Gastroesophageal sphincter (tissue), 4 donors: ENCODE data around the gene MEPE. TPM values are rescaled to one million over a fixed set of nuclear protein-coding genes. Genes with fewer than 3 reads are reported as not detected.
"Not testable (repeated sequence)": the region's sequence is repeated elsewhere in the genome, so short reads cannot be mapped to it uniquely, and the experiment has no call there.

Experiments used
- ATAC-seq: fragments of 150-250 bp; one replicate; pipeline ENCODE4 v1.9.1; 2016; ENCODE audit warnings: mild to moderate bottlenecking, moderate library complexity
- H3K27ac ChIP-seq, 4 donors: fragments of 200-600 bp; sonication (generic) in 3 of 4; 1 replicate in 3 of 4; 2 replicates in 1 of 4; pipeline ENCODE4 v1.5.1; 2016 to 2019
- H3K27me3 ChIP-seq: fragments of 200-600 bp; sonication (generic); one replicate; pipeline ENCODE4 v1.5.1; 2019
- H3K36me3 ChIP-seq, 2 donors: fragments of 200-600 bp; sonication (generic); one replicate each; pipeline ENCODE4 v1.5.1; 2019; ENCODE audit warnings: control low read depth in 1 of 2
- H3K4me1 ChIP-seq, 3 donors: fragments of 200-600 bp; sonication (generic); 1 replicate in 2 of 3; 2 replicates in 1 of 3; pipeline ENCODE4 v1.5.1; 2016 to 2019; ENCODE audit warnings: control low read depth in 2 of 3
- H3K4me3 ChIP-seq, 2 donors: fragments of 200-600 bp; sonication (generic); one replicate each; pipeline ENCODE4 v1.5.1; 2019; ENCODE audit warnings: mild to moderate bottlenecking in 1 of 2, moderate library complexity in 1 of 2
- H3K9me3 ChIP-seq, 3 donors: fragments of 200-600 bp; sonication (generic); one replicate each; pipeline ENCODE4 v1.5.1; 2017 to 2019; ENCODE audit warnings: control low read depth in 2 of 3
- EP300 ChIP-seq: sonication (generic); formaldehyde crosslinking; IDR thresholded peaks from one replicate; pipeline ENCODE4 v1.6.1; 2017; ENCODE audit warnings: antibody characterized with exemption, mild to moderate bottlenecking
- POLR2A ChIP-seq, 2 donors: fragments of 450-650 bp; IDR thresholded peaks; one replicate each; pipeline ENCODE4 v1.6.1; 2017; ENCODE audit warnings: antibody characterized with exemption in 2 of 2, mild to moderate bottlenecking in 2 of 2, moderate library complexity in 1 of 2
- POLR2AphosphoS5 ChIP-seq: sonication (generic); formaldehyde crosslinking; IDR thresholded peaks from one replicate; pipeline ENCODE4 v1.6.1; 2017; ENCODE audit warnings: antibody characterized with exemption
- WGBS, 2 donors: methylation state at CpG; one replicate each; pipeline ENCODE4 v1.1.5; 2018; ENCODE audit warnings: low coverage in 1 of 2; 5-methylcytosine and 5-hydroxymethylcytosine counted together
- total RNA-seq, 4 donors: library from RNA; depleted of rRNA; stranded (reverse); fragments of >200 nt; gene quantifications; one replicate each; pipeline ENCODE4 v1.1.0, GENCODE V29; 2016
- TF ChIP-seq, protein P1 (sequence below), 4 experiments: fragments of 200-600 bp in 2 of 4; fragments of 450-650 bp in 2 of 4; sonication (generic) in 1 of 4; IDR thresholded peaks; one replicate each; pipeline ENCODE4 v1.5.1; 2017 to 2019; ENCODE audit warnings: antibody characterized with exemption in 4 of 4, mild to moderate bottlenecking in 2 of 4, moderate library complexity in 2 of 4

MEPE gene
- total RNA-seq, 4 donors from 2014 or later = not detected

DNA sequence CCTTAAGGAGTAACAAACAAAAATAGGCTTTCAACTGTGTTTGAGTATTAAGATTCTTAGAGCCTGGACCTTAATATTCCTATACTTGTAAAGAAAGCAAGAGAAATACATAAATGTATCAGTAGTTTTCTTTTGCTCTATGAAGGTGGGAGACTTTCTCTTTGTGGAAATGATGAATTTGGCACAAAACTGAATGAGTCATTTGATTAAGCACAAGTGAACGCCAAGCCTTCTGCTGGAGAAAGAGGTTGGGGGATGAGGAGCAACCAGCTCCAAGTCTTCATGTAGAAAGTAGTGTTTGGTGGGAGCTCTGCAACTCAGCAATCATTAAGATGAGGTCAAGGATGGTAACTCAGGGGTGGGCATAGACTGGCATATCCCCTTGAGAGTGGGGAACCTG lies 49.6 kb downstream of the MEPE start:
- Histone ChIP-seq H3K36me3 (no peaks in the 10 kb centered on the region), H3K27ac (no peak overlapping the region), H3K27me3 (no peaks in the 10 kb centered on the region), H3K4me3 (no peak overlapping the region), H3K4me1 (no peaks in the 10 kb centered on the region), H3K9me3 (no peaks in the 10 kb centered on the region)
- no peak for TF ChIP-seq EP300
- TF ChIP-seq, protein P1, sequence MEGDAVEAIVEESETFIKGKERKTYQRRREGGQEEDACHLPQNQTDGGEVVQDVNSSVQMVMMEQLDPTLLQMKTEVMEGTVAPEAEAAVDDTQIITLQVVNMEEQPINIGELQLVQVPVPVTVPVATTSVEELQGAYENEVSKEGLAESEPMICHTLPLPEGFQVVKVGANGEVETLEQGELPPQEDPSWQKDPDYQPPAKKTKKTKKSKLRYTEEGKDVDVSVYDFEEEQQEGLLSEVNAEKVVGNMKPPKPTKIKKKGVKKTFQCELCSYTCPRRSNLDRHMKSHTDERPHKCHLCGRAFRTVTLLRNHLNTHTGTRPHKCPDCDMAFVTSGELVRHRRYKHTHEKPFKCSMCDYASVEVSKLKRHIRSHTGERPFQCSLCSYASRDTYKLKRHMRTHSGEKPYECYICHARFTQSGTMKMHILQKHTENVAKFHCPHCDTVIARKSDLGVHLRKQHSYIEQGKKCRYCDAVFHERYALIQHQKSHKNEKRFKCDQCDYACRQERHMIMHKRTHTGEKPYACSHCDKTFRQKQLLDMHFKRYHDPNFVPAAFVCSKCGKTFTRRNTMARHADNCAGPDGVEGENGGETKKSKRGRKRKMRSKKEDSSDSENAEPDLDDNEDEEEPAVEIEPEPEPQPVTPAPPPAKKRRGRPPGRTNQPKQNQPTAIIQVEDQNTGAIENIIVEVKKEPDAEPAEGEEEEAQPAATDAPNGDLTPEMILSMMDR (IDR thresholded peaks at IDR 0.05) = no peak
- no peak for TF ChIP-seq POLR2AphosphoS5
- no peak for TF ChIP-seq POLR2A (IDR thresholded peaks at IDR 0.05)
- ATAC-seq = no peak
- 9 to 56% methylated on average over 1 of the region's 1 CpG for WGBS, 2 donors

DNA sequence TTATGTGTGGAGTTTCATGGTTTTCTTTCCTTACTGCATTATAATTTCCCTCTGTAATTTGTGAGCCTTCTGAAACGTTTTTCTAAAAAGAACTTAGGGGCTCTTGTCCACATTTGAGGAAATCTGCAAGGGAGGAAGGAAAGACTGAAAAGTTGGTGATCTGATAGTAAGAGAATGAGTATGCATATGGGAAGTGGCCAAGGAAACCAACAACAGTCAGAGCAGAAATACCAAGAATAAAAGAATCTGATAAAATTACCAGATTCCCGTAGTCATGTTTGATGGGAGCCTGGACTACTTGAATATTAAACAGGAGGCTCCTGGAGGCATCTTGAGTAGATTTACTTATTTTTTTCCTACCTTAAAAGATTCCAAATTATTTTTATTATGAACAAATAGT lies 50.1 kb downstream of the MEPE start:
- ATAC-seq = no peak
- Histone ChIP-seq H3K4me3 (no peak overlapping the region), H3K36me3 (no peaks in the 10 kb centered on the region), H3K27ac (no peak overlapping the region), H3K27me3 (no peaks in the 10 kb centered on the region), H3K4me1 (no peaks in the 10 kb centered on the region), H3K9me3 (no peaks in the 10 kb centered on the region)
- no peak for TF ChIP-seq EP300
- 51 to 74% methylated on average over 2 of the region's 2 CpGs for WGBS, 2 donors

DNA sequence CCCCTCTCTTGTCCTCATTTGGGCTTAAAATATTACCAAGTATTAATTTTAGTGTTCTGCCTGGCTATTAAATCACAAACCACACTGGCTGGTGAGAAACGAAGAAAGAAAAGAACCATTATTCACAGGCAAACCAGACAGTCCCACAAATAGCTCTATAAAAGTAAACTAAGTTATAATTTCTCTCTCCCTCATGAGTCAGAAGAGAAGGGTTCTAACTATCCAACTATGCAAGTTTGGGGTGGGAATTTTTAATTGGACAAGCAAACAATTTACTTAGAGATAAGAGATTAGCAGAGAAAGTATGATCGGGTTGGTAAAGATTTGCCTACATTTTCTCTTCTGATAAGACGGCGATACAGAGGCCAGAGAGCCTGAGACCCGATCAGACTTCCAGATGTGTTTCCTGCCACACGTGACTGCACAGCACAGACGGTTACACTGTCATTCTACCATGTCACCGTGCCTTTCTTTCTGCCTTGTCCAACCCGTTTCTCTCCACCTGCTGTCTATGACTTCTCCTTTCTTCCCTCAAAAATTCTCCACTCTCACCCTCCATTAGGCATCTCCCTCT lies 52.3 kb downstream of the MEPE start:
- 60 to 91% methylated on average over 8 to 9 of the region's 9 CpGs for WGBS, 2 donors
- no peaks in the 10 kb centered on the region for H3K4me1 ChIP-seq
- no peak overlapping the region for H3K4me3 ChIP-seq
- H3K27me3 ChIP-seq = no peaks in the 10 kb centered on the region
- H3K27ac ChIP-seq = no peak overlapping the region
- ATAC-seq = no peak
- peaks cover 0 to 5% (median 0%) of the 10 kb centered on the region in 3 donors for H3K9me3 ChIP-seq
- no peak for TF ChIP-seq EP300
- TF ChIP-seq, protein P1 (IDR thresholded peaks at IDR 0.05) = no peak
- H3K36me3 ChIP-seq = no peaks in the 10 kb centered on the region

DNA sequence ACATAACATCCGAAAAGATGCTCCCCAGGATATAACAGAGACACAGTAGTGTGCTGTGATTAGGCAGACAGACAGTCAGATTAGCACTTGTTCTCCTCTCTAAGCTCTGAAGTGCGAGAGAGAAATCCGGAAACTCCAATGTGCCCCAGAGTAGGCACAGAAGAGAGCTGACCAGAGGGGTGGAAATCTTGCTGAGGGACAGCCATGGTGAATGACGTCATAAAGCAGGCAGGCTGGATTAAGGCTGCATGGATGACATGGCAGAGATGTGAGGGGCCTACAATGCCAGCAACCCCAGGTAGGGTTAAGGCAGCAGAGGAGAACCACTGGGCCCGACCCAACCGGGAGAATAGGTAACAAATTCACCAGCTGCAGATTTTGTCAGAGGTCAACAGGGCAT lies 53.3 kb downstream of the MEPE start:
- Histone ChIP-seq H3K27ac (no peak overlapping the region), H3K27me3 (no peaks in the 10 kb centered on the region), H3K36me3 (no peaks in the 10 kb centered on the region), H3K4me1 (no peaks in the 10 kb centered on the region), H3K9me3 (peaks cover 0 to 5% (median 0%) of the 10 kb centered on the region in 3 donors), H3K4me3 (no peak overlapping the region)
- TF ChIP-seq POLR2A (IDR thresholded peaks at IDR 0.05) = no peak
- TF ChIP-seq, protein P1 (IDR thresholded peaks at IDR 0.05) = no peak
- TF ChIP-seq POLR2AphosphoS5 = no peak
- no peak for TF ChIP-seq EP300
- 60 to 72% methylated on average over 4 to 6 of the region's 6 CpGs for WGBS, 2 donors
- no peak for ATAC-seq

DNA sequence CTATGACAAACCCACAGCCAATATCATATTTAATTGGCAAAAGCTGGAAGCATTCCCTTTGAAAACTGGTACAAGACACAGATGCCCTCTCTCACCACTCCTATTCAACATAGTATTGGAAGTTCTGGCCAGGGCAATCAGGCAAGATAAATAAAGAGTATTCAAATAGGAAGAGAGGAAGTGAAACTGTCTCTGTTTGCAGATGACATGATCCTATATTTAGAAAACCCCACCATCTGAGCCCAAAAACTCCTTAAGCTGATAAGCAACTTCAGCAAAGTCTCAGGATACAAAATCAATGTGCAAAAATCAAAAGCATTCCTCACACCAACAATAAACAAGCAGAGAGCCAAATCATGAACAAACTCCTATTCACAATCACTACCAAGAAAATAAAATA lies 58.0 kb downstream of the MEPE start:
- not testable (repeated sequence) for H3K27me3 ChIP-seq, H3K4me3 ChIP-seq, H3K9me3 ChIP-seq, H3K36me3 ChIP-seq, H3K27ac ChIP-seq, H3K4me1 ChIP-seq, ATAC-seq

DNA sequence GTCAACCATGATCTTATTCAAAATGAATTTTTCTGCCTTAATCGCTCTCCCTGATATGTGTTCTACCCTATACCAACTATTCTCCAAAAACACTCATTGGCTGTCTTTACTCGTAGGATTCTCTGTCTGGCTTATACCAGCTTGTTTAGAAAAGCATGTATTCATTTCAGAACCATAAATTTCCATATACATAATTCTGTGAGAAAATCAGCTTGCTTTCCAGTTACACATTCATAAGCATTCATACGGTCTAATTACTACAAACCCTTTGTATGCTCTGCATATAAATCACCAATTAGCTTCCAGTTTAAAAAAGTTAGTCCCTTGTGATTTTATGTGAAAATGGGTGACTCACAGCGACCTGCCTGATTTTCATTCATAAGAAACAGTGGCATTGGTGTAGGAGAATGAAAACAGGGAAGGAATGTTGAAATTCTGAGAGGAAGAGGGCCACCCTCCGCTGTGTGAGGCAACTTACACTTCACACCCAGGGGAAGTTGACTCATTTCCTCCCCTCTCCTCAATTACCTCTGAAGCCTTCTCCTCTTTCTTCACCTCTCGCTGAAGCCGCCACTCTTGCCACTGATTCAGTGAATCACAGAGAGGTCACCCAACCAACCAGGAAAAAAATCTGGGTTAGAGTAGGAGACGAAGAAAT lies 63.3 kb downstream of the MEPE start:
- Histone ChIP-seq H3K36me3 (no peaks in the 10 kb centered on the region), H3K27me3 (no peaks in the 10 kb centered on the region), H3K27ac (no peak overlapping the region), H3K9me3 (no peaks in the 10 kb centered on the region), H3K4me1 (no peaks in the 10 kb centered on the region), H3K4me3 (no peak overlapping the region)
- 59% methylated on average over 8 of the region's 8 CpGs for WGBS, 2 donors
- ATAC-seq = peak; percentile 63
- TF ChIP-seq POLR2AphosphoS5 (no peak), POLR2A (IDR thresholded peaks at IDR 0.05) (no peak)
- TF ChIP-seq, protein P1 (IDR thresholded peaks at IDR 0.05) = no peak
